Left colon (tissue), 2 donors: Measurements from ENCODE around the gene MXI1. TPM values are rescaled to one million over a fixed set of nuclear protein-coding genes. Genes with fewer than 3 reads are reported as not detected.
"Not testable (repeated sequence)": the region's sequence is repeated elsewhere in the genome, so short reads cannot be mapped to it uniquely, and the experiment has no call there.

Source experiments
- ATAC-seq: fragments of 200-7000 bp; cut with Tn5 transposase; one replicate; pipeline ENCODE4 v1.9.1; 2020; ENCODE audit warnings: mild to moderate bottlenecking, moderate library complexity
- DNase-seq, 2 donors: peaks; one replicate each; pipeline ENCODE4 v3.0.0-alpha.2; 2020
- intact Hi-C, 2 donors: fragments of 100-400 bp; cut with DNase I in 1 of 2; cut with micrococcal nuclease in 1 of 2; formaldehyde crosslinking; loops; one replicate each; pipeline versions ENCODE4 v1.11.2 to v1.14.0; 2022; cut with DNase I, micrococcal nuclease
- total RNA-seq, 2 donors: library from RNA; stranded (reverse); fragmentation: NEBNext Ultra II Directional; extraction: Animal tissue kit (Norgen Biotek cat#: 25700); gene quantifications; one replicate each; pipeline ENCODE4 v1.2.1, GENCODE V29; 2021
- donor health status: DM: no; HTN: no; CAD: no.
- donor health status: DM: yes; HTN: yes; CAD: no.

The MXI1 gene
- total RNA-seq, 2 donors from 2014 or later: 134 to 154 TPM

DNA sequence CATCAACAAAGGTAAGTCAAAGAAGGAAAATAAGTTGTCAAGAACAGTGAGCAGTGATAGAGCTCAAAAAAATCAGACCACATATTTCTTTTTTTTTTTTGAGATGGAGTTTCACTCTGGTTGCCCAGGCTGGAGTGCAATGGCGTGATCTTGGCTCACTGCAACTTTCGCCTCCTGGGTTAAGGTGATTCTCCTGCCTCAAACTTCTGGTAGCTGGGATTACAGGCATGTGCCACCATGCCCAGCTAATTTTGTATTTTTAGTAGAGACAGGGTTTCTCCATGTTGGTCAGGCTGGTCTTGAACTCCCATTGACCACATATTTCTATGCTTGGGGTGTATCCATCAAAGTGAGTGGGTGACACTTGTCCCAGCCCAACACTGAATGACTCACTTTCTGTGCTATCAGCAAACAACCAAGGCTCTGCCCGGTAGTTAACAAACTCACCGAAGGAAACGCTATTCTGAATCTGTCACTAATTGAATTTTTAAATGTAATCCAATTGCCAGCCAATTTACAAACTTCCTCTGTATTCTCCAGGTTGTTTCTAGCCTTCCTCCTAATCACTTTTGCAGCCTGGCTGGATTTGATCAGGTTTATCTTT, 116.9 kb downstream of the MXI1 start:
- DNase-seq (no peak), ATAC-seq (no peak)
- intact Hi-C loops: no loop called here

GRCh38 chr10:110324805-110325280, 117.4 kb downstream of the MXI1 start:
- DNase-seq (no peak), ATAC-seq (no peak)
- intact Hi-C loops: no loop called here

- intact Hi-C loops: no loop called here
- no peak for DNase-seq
- no peak for ATAC-seq
Measured at GRCh38 chr10:110326351-110327032, 119.1 kb downstream of the MXI1 start.

GRCh38 chr10:110327262-110327914, 120.0 kb downstream of the MXI1 start:
- peak; percentile 42 for ATAC-seq
- intact Hi-C loops: no loop called here
- DNase-seq: no peak

DNA sequence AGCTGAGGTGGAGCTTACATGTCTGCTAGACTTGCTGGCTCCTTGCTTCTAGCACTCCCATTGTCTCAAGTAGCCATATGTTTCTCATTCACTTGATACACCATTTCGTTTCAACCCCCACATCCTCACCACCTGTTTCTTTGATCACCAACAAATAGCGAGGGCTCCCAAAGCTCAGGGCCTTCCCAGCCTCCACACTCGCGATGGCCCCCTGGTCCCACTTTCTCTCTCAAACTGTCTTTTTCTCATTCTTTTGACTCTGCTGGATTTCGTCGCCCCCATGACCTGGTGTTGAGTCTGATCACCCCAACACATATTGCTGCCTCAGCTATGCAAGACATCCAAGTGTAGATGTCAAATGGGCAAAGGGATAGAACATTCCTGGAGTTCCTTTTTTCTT, 123.3 kb downstream of the MXI1 start:
- intact Hi-C loops: no loop called here
- DNase-seq: no peak
- no peak for ATAC-seq

DNA sequence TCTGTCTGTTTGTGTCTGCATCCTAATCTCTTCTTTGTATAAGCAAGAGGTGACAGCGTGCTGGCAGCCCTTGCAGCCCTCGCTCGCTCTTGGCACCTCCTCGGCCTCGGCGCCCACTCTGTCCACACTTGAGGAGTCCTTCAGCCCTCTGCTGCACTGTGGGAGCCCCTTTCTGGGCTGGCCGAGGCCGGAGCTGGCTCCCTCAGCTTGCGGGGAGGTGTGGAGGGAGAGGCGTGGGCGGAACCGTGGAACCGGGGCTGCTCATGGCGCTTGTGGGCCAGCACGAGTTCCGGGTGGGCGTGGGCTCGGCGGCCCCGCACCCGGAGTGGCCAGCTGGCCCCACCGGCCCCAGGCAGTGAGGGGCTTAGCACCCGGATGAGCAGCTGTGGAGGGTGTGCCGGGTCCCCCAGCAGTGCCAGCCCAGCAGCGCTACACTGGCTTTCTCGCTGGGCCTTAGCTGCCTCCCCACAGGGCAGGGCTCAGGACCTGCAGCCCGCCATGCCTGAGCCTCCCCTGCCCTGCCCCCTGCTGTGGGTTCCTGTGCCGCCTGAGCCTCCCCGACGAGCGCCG, 123.9 kb downstream of the MXI1 start:
- DNase-seq, intact Hi-C loops, ATAC-seq: not testable (repeated sequence)

DNA sequence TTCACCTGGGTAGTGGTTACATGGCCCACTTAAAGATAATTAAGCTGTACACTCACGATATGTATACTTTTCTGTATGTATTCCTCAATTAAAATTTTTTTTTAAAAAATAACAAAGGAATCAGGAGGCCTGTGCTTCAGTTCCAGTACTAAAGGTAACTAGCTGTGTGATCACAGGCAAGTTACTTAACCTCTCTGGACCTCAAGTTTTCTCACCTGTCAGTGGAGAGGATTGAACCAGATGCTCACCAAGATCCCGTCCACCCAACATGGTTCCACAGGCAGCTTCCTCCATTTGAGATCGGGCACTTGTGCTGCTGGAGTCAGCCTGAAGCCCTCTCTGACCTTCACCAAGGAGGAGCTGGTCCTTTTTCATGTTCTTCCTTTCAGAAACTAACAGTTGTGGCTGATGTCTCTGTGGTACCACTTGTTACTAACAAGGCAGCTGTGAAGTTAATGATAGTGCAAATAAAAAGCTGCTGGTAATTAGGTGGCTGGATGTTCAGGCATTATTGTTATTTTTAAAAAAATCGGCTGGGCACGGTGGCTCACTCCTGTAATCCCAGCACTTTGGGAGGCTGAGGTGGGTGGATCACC, 126.8 kb downstream of the MXI1 start:
- intact Hi-C loops: no loop called here
- ATAC-seq (no peak), DNase-seq (no peak)

DNA sequence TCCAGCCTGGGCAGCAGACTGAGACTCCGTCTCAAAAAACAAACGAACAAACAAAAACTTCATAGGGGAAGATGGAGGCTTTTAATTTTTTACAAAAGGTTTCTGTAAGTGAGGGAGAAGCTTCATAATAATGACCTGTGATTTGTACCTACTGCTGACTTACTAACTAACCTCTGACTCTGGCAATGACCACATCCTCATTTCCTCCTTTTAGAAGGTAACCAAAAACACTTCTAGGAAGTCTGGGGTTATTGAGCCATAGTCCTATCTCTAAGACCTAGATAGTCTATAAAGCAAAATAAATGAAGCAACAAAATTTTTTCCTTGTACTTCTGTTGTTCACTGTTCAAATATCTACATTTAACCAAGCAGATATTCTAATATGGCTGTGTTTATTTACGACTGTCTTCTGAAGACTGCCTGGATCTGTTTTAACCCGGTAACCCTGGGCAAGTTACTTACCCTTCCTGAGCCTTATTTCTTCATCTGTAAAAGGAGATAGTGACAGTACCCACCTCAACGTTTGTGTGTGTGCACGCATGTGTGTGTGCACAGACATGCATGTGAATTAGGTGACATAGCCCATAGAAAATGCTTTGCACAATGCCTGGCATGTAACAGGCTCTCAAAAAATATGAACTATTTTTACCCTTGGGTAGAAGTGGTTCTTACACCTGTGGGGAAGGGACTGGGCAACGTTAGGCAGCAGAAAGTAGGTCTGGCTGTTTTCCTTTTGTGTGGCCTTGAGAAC, 128.1 kb downstream of the MXI1 start:
- no peak for ATAC-seq
- intact Hi-C loops: no loop called here
- DNase-seq: no peak

DNA sequence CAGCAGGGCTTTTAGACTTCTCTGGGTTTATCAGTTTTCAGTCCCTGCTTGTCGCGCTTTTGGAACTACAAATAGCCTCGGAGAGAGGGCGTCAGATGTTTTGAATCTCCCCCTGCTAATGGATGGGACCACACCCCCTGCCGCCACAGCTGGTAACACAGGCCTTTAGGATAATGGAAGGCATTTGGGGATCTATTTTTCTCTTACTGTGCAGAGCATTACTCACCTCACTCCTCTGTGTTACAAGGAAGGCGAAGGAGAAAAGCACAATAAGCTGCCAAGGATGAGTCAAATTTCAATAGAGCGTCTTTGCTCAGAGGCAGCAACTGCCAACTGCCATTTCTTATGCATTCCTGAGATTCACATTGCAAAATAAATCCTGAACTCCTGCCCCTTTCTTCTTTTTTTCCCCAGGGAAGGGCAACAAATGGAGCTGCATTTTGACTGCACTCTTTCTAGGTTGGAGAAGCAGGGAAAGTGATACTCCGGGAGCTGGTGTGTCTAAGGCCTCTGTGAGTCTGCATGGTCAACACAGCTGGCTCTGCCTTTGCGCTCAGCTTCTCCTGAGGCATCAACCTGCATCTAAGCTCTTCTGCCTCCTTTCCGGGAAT, 128.8 kb downstream of the MXI1 start:
- DNase-seq: no peak
- intact Hi-C loops: no loop called here
- no peak for ATAC-seq

Other genes with a start within 250 kb of the MXI1 start
- 100 to 1,000 TPM; 139 to 143 TPM for gene ADD3, start 199.6 kb upstream of the MXI1 start, total RNA-seq
- 10 to 100 TPM; 24.3 to 24.7 TPM for gene SMNDC1, start 97.3 kb downstream of the MXI1 start, total RNA-seq